HEK293 (cell line): ENCODE data around the gene CDH22.

ENCODE experiments used
- EGR2 ChIP-seq: fragments of 450-650 bp; formaldehyde crosslinking; IDR thresholded peaks from 2 replicates; pipeline ENCODE4 v1.5.1; 2016; ENCODE audit warnings: low read depth, missing biosample characterization, missing genetic modification characterization
- GLI4 ChIP-seq: fragments of 450-650 bp; formaldehyde crosslinking; IDR thresholded peaks from 2 replicates; pipeline ENCODE4 v1.5.1; 2016; ENCODE audit warnings: missing biosample characterization, missing genetic modification characterization
- HOXC10 ChIP-seq: sonication (generic); formaldehyde crosslinking; IDR thresholded peaks from 2 replicates; pipeline ENCODE4 v1.8.1; 2023; ENCODE audit warnings: mild to moderate bottlenecking, missing genetic modification reagents
- IKZF3 ChIP-seq: fragments of 450-650 bp; IDR thresholded peaks from 2 replicates; pipeline ENCODE4 v1.5.0; 2018; ENCODE audit warnings: missing biosample characterization, mild to moderate bottlenecking, missing genetic modification characterization, moderate library complexity
- SCRT1 ChIP-seq: fragments of 450-650 bp; formaldehyde crosslinking; IDR thresholded peaks from 2 replicates; pipeline ENCODE4 v1.5.1; 2016; ENCODE audit warnings: missing biosample characterization, missing genetic modification characterization, borderline replicate concordance
- SCRT2 ChIP-seq: fragments of 450-650 bp; formaldehyde crosslinking; IDR thresholded peaks from 2 replicates; pipeline ENCODE4 v1.5.1; 2016; ENCODE audit warnings: missing biosample characterization, missing genetic modification characterization
- SETDB1 ChIP-seq: IDR thresholded peaks from one replicate; pipeline ENCODE4 v1.6.1; 2017; ENCODE audit warnings: mild to moderate bottlenecking, low read length, moderate library complexity, mixed read lengths; ENCODE audit not compliant: insufficient read length
- SP2 ChIP-seq: fragments of 450-650 bp; formaldehyde crosslinking; IDR thresholded peaks from 2 replicates; pipeline ENCODE4 v1.5.1; 2016; ENCODE audit warnings: missing biosample characterization, missing genetic modification characterization
- TCF7L2 ChIP-seq: IDR thresholded peaks from 2 replicates; pipeline ENCODE4 v1.6.1; 2011; ENCODE audit warnings: low read depth, mild to moderate bottlenecking, inconsistent platforms, low read length, moderate library complexity, borderline replicate concordance
- WT1 ChIP-seq: fragments of 450-650 bp; formaldehyde crosslinking; IDR thresholded peaks from 2 replicates; pipeline ENCODE4 v1.5.1; 2016; ENCODE audit warnings: missing biosample characterization, missing genetic modification characterization
- YY1 ChIP-seq: fragments of 450-650 bp; formaldehyde crosslinking; IDR thresholded peaks from 2 replicates; pipeline ENCODE4 v1.5.1; 2018; ENCODE audit warnings: missing biosample characterization, missing genetic modification characterization
- ZBTB44 ChIP-seq: fragments of 450-650 bp; IDR thresholded peaks from 2 replicates; pipeline ENCODE4 v1.5.1; 2018; ENCODE audit warnings: missing biosample characterization, mild to moderate bottlenecking, missing genetic modification characterization
- ZBTB8A ChIP-seq: fragments of 450-650 bp; formaldehyde crosslinking; IDR thresholded peaks from 2 replicates; pipeline ENCODE4 v1.5.1; 2016; ENCODE audit warnings: missing biosample characterization, missing genetic modification characterization
- ZFP3 ChIP-seq: fragments of 450-650 bp; formaldehyde crosslinking; IDR thresholded peaks from 2 replicates; pipeline ENCODE4 v1.5.1; 2016; ENCODE audit warnings: low read depth, missing biosample characterization, missing genetic modification characterization
- ZFP37 ChIP-seq: fragments of 450-650 bp; formaldehyde crosslinking; IDR thresholded peaks from 2 replicates; pipeline ENCODE4 v1.5.1; 2016; ENCODE audit warnings: missing biosample characterization, missing genetic modification characterization
- ZFP69B ChIP-seq: fragments of 450-650 bp; formaldehyde crosslinking; IDR thresholded peaks from 2 replicates; pipeline ENCODE4 v1.5.1; 2016; ENCODE audit warnings: missing biosample characterization, missing genetic modification characterization
- ZIC2 ChIP-seq: fragments of 450-650 bp; formaldehyde crosslinking; IDR thresholded peaks from 2 replicates; pipeline ENCODE4 v1.5.1; 2016; ENCODE audit warnings: missing biosample characterization, missing genetic modification characterization
- ZNF140 ChIP-seq: fragments of 450-650 bp; formaldehyde crosslinking; IDR thresholded peaks from 2 replicates; pipeline ENCODE4 v1.5.1; 2016; ENCODE audit warnings: missing biosample characterization, missing genetic modification characterization
- ZNF16 ChIP-seq: fragments of 450-650 bp; formaldehyde crosslinking; IDR thresholded peaks from 2 replicates; pipeline ENCODE4 v1.5.1; 2016; ENCODE audit warnings: low read depth, missing biosample characterization, missing genetic modification characterization
- ZNF211 ChIP-seq: fragments of 450-650 bp; formaldehyde crosslinking; IDR thresholded peaks from 2 replicates; pipeline ENCODE4 v1.5.1; 2016; ENCODE audit warnings: low read depth, missing biosample characterization, missing genetic modification characterization
- ZNF248 ChIP-seq: fragments of 450-650 bp; formaldehyde crosslinking; IDR thresholded peaks from 2 replicates; pipeline ENCODE4 v1.5.1; 2017; ENCODE audit warnings: missing biosample characterization, missing genetic modification characterization
- ZNF324 ChIP-seq: fragments of 450-650 bp; formaldehyde crosslinking; IDR thresholded peaks from 2 replicates; pipeline ENCODE4 v1.5.1; 2016; ENCODE audit warnings: missing biosample characterization, missing genetic modification characterization
- ZNF350 ChIP-seq: fragments of 450-650 bp; formaldehyde crosslinking; IDR thresholded peaks from 2 replicates; pipeline ENCODE4 v1.5.0; 2017; ENCODE audit warnings: missing biosample characterization, mild to moderate bottlenecking, missing genetic modification characterization
- ZNF394 ChIP-seq: fragments of 450-650 bp; formaldehyde crosslinking; IDR thresholded peaks from 2 replicates; pipeline ENCODE4 v1.5.1; 2016; ENCODE audit warnings: missing biosample characterization, missing genetic modification characterization, mild to moderate bottlenecking, moderate library complexity, borderline replicate concordance
- ZNF423 ChIP-seq: fragments of 450-650 bp; formaldehyde crosslinking; IDR thresholded peaks from 2 replicates; pipeline ENCODE4 v1.5.1; 2016; ENCODE audit warnings: missing biosample characterization, missing genetic modification characterization
- ZNF426 ChIP-seq: fragments of 450-650 bp; formaldehyde crosslinking; IDR thresholded peaks from 2 replicates; pipeline ENCODE4 v1.5.1; 2017; ENCODE audit warnings: missing biosample characterization, missing genetic modification characterization, mild to moderate bottlenecking, inconsistent platforms, moderate library complexity
- ZNF48 ChIP-seq: fragments of 450-650 bp; formaldehyde crosslinking; IDR thresholded peaks from 2 replicates; pipeline ENCODE4 v1.5.1; 2016; ENCODE audit warnings: missing biosample characterization, missing genetic modification characterization
- ZNF514 ChIP-seq: fragments of 450-650 bp; formaldehyde crosslinking; IDR thresholded peaks from 2 replicates; pipeline ENCODE4 v1.5.1; 2016; ENCODE audit warnings: missing biosample characterization, missing genetic modification characterization
- ZNF549 ChIP-seq: fragments of 450-650 bp; IDR thresholded peaks from 2 replicates; pipeline ENCODE4 v1.5.1; 2018; ENCODE audit warnings: missing biosample characterization, missing genetic modification characterization, mild to moderate bottlenecking, inconsistent platforms, moderate library complexity
- ZNF596 ChIP-seq: fragments of 450-650 bp; IDR thresholded peaks from 2 replicates; pipeline ENCODE4 v1.5.0; 2018; ENCODE audit warnings: missing biosample characterization, mild to moderate bottlenecking, missing genetic modification characterization, moderate library complexity
- ZNF600 ChIP-seq: fragments of 450-650 bp; formaldehyde crosslinking; IDR thresholded peaks from 2 replicates; pipeline ENCODE4 v1.5.1; 2016; ENCODE audit warnings: missing biosample characterization, missing genetic modification characterization
- ZNF660 ChIP-seq: fragments of 450-650 bp; IDR thresholded peaks from 2 replicates; pipeline ENCODE4 v1.5.1; 2018; ENCODE audit warnings: missing biosample characterization, mild to moderate bottlenecking, missing genetic modification characterization
- ZNF837 ChIP-seq: fragments of 450-650 bp; formaldehyde crosslinking; IDR thresholded peaks from 2 replicates; pipeline ENCODE4 v1.5.1; 2016; ENCODE audit warnings: missing biosample characterization, missing genetic modification characterization
- ZSCAN30 ChIP-seq: fragments of 450-650 bp; IDR thresholded peaks from 2 replicates; pipeline ENCODE4 v1.5.1; 2018; ENCODE audit warnings: missing biosample characterization, mild to moderate bottlenecking, missing genetic modification characterization, moderate library complexity
- TF ChIP-seq, protein P1 (sequence below): fragments of 450-650 bp; formaldehyde crosslinking; IDR thresholded peaks from 2 replicates; pipeline ENCODE4 v1.5.1; 2016; ENCODE audit warnings: missing biosample characterization, missing genetic modification characterization, borderline replicate concordance
- TF ChIP-seq, protein P2 (sequence below): IDR thresholded peaks from 2 replicates; pipeline ENCODE4 v1.6.1; 2011; ENCODE audit warnings: mild to moderate bottlenecking, low read depth, low read length, borderline replicate concordance

CDH22 gene

GRCh38 chr20:46307139-46307998 lies 929 bp downstream of the CDH22 start (continued):
- TF ChIP-seq, protein P1, sequence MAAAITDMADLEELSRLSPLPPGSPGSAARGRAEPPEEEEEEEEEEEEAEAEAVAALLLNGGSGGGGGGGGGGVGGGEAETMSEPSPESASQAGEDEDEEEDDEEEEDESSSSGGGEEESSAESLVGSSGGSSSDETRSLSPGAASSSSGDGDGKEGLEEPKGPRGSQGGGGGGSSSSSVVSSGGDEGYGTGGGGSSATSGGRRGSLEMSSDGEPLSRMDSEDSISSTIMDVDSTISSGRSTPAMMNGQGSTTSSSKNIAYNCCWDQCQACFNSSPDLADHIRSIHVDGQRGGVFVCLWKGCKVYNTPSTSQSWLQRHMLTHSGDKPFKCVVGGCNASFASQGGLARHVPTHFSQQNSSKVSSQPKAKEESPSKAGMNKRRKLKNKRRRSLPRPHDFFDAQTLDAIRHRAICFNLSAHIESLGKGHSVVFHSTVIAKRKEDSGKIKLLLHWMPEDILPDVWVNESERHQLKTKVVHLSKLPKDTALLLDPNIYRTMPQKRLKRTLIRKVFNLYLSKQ (tag by site-specific recombination) = no peak
- no peak for TF ChIP-seq TCF7L2
- no peak for TF ChIP-seq ZSCAN30 (tag by site-specific recombination)
- TF ChIP-seq ZNF140 (tag by site-specific recombination) = no peak
- TF ChIP-seq ZNF48 (tag by site-specific recombination) = no peak
- TF ChIP-seq ZNF514 = no peak
- 0 out of 2 replicates have a peak, but pooled peaks have one; percentile 56 for TF ChIP-seq ZFP37 (tag by site-specific recombination)
- no peak for TF ChIP-seq ZNF549 (tag by site-specific recombination)
- no peak for TF ChIP-seq ZNF660
- no peak for TF ChIP-seq SCRT2 (tag by site-specific recombination)
- TF ChIP-seq ZFP69B (tag by site-specific recombination) = no peak
- TF ChIP-seq WT1 (tag by site-specific recombination) = no peak
- no peak for TF ChIP-seq ZNF16 (tag by site-specific recombination)
- TF ChIP-seq SCRT1 (tag by site-specific recombination) = no peak
- no peak for TF ChIP-seq HOXC10 (CRISPR knock-in tag)
- TF ChIP-seq ZNF600 = no peak
- TF ChIP-seq ZNF248 (tag by site-specific recombination) = no peak
- TF ChIP-seq, protein P2, sequence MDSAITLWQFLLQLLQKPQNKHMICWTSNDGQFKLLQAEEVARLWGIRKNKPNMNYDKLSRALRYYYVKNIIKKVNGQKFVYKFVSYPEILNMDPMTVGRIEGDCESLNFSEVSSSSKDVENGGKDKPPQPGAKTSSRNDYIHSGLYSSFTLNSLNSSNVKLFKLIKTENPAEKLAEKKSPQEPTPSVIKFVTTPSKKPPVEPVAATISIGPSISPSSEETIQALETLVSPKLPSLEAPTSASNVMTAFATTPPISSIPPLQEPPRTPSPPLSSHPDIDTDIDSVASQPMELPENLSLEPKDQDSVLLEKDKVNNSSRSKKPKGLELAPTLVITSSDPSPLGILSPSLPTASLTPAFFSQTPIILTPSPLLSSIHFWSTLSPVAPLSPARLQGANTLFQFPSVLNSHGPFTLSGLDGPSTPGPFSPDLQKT = no peak
- no peak for TF ChIP-seq SETDB1
- peak; percentile 94 for TF ChIP-seq ZIC2 (tag by site-specific recombination)
- no peak for TF ChIP-seq SP2 (tag by site-specific recombination)
- no peak for TF ChIP-seq ZNF423 (tag by site-specific recombination)
- TF ChIP-seq GLI4 = no peak
- peak; percentile 44 for TF ChIP-seq EGR2 (tag by site-specific recombination)
- no peak for TF ChIP-seq ZNF596
- TF ChIP-seq IKZF3 (tag by site-specific recombination) = no peak
- peak; percentile 79 for TF ChIP-seq ZBTB8A (tag by site-specific recombination)
- TF ChIP-seq YY1 (tag by site-specific recombination) = no peak
- no peak for TF ChIP-seq ZNF837 (tag by site-specific recombination)
- no peak for TF ChIP-seq ZFP3
- no peak for TF ChIP-seq ZNF350 (tag by site-specific recombination)
- TF ChIP-seq ZNF394 (tag by site-specific recombination) = peak; percentile 71; the same call in 1 of the 2 replicates
- no peak for TF ChIP-seq ZNF211 (tag by site-specific recombination)
- no peak for TF ChIP-seq ZNF324 (tag by site-specific recombination)
- TF ChIP-seq ZBTB44 (tag by site-specific recombination) = no peak
- TF ChIP-seq ZNF426 = no peak
